Activated naive CD8-positive, alpha-beta T cell treated with anti-CD3 and anti-CD28 coated beads, Interleukin-2, amount 50 U/mL, for 24 hours (primary cell): ENCODE data around the gene HIPK2.

ENCODE experiments used
- ATAC-seq: fragments of 150-1000 bp; cut with Tn5 transposase; one replicate; pipeline ENCODE4 v1.10.0; 2021
- DNase-seq: peaks from one replicate; pipeline ENCODE4 v3.0.0; 2021
- H3K27ac Mint-ChIP-seq: one replicate; pipeline ENCODE4 v1.8.0; 2021; ENCODE audit warnings: mild to moderate bottlenecking, mixed read lengths
- H3K27me3 Mint-ChIP-seq: one replicate; pipeline ENCODE4 v1.8.0; 2021; ENCODE audit warnings: mixed read lengths
- H3K36me3 Mint-ChIP-seq: one replicate; pipeline ENCODE4 v1.8.0; 2021; ENCODE audit warnings: low read depth, mixed read lengths
- H3K4me1 Mint-ChIP-seq: one replicate; pipeline ENCODE4 v1.8.0; 2021; ENCODE audit warnings: mixed read lengths
- H3K4me3 Mint-ChIP-seq: one replicate; pipeline ENCODE4 v1.8.0; 2021; ENCODE audit warnings: mild to moderate bottlenecking, moderate library complexity, mixed read lengths
- H3K9me3 Mint-ChIP-seq: one replicate; pipeline ENCODE4 v1.8.0; 2021; ENCODE audit warnings: mixed read lengths

Gene HIPK2

GRCh38 chr7:139651914-139652313 lies 125.9 kb downstream of the HIPK2 start:
- Mint-ChIP-seq H3K4me1 (peaks cover 32% of the 10 kb centered on the region), H3K36me3 (peaks cover 4% of the 10 kb centered on the region), H3K9me3 (no peaks in the 10 kb centered on the region), H3K4me3 (no peak overlapping the region), H3K27me3 (no peaks in the 10 kb centered on the region), H3K27ac (no peak overlapping the region)
- no peak for DNase-seq
- no peak for ATAC-seq

GRCh38 chr7:139651308-139651707 lies 126.5 kb downstream of the HIPK2 start:
- DNase-seq (no peak), ATAC-seq (no peak)
- H3K27ac Mint-ChIP-seq: no peak overlapping the region
- no peaks in the 10 kb centered on the region for H3K27me3 Mint-ChIP-seq
- peaks cover 37% of the 10 kb centered on the region for H3K4me1 Mint-ChIP-seq
- no peak overlapping the region for H3K4me3 Mint-ChIP-seq
- H3K9me3 Mint-ChIP-seq: no peaks in the 10 kb centered on the region
- H3K36me3 Mint-ChIP-seq: peaks cover 2% of the 10 kb centered on the region

- H3K9me3 Mint-ChIP-seq: no peaks in the 10 kb centered on the region
- no peak overlapping the region for H3K4me3 Mint-ChIP-seq
- no peaks in the 10 kb centered on the region for H3K36me3 Mint-ChIP-seq
- DNase-seq (no peak), ATAC-seq (no peak)
- H3K27me3 Mint-ChIP-seq: no peaks in the 10 kb centered on the region
- H3K27ac Mint-ChIP-seq: no peak overlapping the region
- H3K4me1 Mint-ChIP-seq: peaks cover 43% of the 10 kb centered on the region
These were observed 127.2 kb downstream of the HIPK2 start for GRCh38 chr7:139650429-139651100.

DNA sequence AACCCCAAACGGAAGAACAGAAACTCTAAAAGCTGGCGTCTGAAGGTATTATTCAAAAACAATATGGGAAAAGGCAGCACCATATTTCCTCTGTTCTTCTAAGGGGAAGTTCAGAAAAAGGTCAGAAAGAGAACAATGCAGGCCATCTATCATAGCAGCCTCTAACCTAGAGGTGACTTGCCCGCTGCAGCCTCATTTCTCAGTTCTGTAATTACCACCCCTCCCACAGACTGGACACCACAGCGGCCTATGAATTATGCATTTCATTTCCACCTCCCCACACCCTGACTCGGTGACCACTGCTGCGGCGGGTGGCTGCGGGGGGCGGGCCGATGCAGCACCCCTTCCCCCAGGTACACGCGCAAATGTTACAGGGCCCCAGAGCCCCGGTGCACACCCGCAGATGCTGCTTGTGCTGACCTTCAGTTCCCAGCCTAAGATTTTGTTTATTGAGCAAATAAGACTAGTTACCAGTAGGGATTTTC lies 128.8 kb downstream of the HIPK2 start:
- peak; percentile 43 for DNase-seq
- Mint-ChIP-seq H3K4me1 (peaks cover 54% of the 10 kb centered on the region), H3K9me3 (no peaks in the 10 kb centered on the region), H3K27me3 (no peaks in the 10 kb centered on the region), H3K36me3 (no peaks in the 10 kb centered on the region), H3K27ac (peak overlapping the region; percentile 70), H3K4me3 (peak overlapping the region; percentile 48)
- ATAC-seq: peak; percentile 57

GRCh38 chr7:139648391-139648861 lies 129.4 kb downstream of the HIPK2 start:
- Mint-ChIP-seq H3K9me3 (no peaks in the 10 kb centered on the region), H3K4me1 (peaks cover 59% of the 10 kb centered on the region), H3K4me3 (peak overlapping the region; percentile 48), H3K36me3 (no peaks in the 10 kb centered on the region), H3K27me3 (no peaks in the 10 kb centered on the region), H3K27ac (peak overlapping the region; percentile 53)
- ATAC-seq (no peak), DNase-seq (no peak)

DNA sequence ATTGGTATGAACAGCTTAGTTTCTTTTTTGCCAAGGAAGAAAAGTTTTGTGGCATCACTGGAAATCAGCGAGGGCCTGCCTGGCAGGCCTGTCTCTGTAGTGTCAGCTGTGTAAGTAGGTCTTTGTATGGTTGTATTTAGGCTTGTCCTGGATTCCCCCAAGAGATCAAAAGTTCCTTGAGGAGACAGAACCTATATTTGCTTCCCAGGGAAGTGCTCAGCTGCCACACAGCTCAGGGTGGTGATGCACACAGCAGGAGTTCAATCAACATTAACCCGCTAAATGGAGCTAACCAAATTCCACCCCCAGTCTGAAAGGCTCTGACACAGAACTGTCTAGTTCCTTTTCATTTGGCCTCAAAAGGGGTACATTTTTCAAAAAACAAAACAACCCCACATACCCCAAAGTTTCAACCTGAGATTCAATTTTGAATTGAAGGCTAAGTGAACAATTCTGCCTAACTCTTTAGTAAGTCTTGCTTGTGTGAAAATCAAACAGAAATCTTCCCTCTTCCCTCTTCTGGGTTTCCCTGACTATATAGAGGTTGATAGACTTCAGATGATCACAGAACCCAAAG lies 129.9 kb downstream of the HIPK2 start:
- H3K27ac Mint-ChIP-seq: peak overlapping the region; percentile 53

GRCh38 chr7:139647085-139647484 lies 130.7 kb downstream of the HIPK2 start:
- peaks cover 61% of the 10 kb centered on the region for H3K4me1 Mint-ChIP-seq
- no peak overlapping the region for H3K27ac Mint-ChIP-seq
- H3K36me3 Mint-ChIP-seq: no peaks in the 10 kb centered on the region

More for the DNA sequence above, 129.9 kb downstream of the HIPK2 start:
- Mint-ChIP-seq H3K36me3 (no peaks in the 10 kb centered on the region), H3K4me3 (peak overlapping the region; percentile 48), H3K27me3 (no peaks in the 10 kb centered on the region), H3K9me3 (no peaks in the 10 kb centered on the region), H3K4me1 (peaks cover 60% of the 10 kb centered on the region)
- ATAC-seq (no peak), DNase-seq (no peak)

DNA sequence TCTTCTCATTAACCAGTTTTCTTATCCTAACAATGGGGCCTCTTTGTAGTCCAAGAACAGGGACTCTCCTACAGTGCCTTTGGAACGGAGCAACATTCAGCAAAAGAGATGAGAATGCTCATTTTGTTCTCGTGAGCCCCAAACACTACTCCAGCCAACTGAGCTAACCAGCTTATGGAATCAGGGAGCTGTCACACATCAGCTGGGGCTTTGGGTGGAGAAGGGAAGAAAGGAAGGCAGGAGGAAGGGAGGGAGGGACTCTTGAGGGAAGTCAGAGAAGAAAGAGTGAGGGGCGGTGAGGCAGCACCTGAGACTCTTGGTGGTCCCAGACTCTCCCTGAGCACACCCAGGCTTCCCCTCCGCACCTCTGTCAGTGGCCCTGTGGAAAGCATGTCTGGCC lies 131.2 kb downstream of the HIPK2 start:
- Mint-ChIP-seq H3K27ac (no peak overlapping the region), H3K4me1 (peaks cover 62% of the 10 kb centered on the region), H3K4me3 (no peak overlapping the region), H3K27me3 (no peaks in the 10 kb centered on the region), H3K9me3 (no peaks in the 10 kb centered on the region), H3K36me3 (no peaks in the 10 kb centered on the region)
- DNase-seq: no peak
- ATAC-seq: no peak

More at GRCh38 chr7:139647085-139647484, 130.7 kb downstream of the HIPK2 start:
- Mint-ChIP-seq H3K9me3 (no peaks in the 10 kb centered on the region), H3K27me3 (no peaks in the 10 kb centered on the region), H3K4me3 (no peak overlapping the region)
- ATAC-seq (peak; percentile 62), DNase-seq (no peak)

DNA sequence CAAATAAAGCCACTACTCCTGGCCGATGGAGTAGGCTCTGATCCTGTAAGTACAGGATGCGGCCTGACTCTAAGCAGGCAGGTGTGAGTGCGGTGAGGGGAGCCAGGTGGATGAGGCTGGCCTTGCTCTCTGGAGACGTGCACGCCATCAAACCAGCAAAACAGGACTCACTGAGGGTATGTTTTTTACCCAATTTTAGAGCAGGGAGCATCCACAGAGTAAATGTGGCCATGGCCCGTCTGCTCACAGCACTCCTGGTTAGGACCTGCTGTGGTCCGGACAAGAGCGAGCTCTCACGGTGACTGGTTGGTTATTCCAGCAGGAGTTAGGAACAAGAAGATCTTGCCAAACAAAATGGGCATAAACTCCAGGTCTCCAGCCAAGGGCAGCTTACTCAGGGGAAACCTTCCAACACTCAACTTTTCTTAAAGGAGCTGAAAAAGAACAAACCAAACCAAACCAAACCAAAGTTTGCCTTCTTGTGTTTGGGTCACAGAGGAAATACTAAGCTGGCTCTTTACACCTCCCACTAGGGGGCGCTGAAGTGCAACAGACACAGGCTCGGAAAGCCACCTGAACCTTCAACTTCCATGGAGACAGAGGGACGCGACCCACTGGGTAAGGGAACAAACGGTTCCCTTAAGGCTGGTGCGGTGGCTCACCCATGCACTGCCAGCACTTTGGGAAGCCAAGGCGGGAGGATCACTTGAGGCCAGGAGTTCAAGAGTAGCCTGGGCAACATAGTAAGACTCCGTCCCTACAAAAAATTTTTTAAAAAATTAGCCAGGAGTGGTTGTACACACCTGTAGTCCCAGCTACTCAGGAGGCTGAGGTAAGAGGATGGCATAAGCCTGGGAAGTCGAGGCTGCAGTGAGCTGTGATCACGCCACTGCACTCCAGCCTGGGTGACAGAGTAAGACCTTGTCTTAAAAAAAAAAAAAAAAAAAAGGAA lies 131.9 kb downstream of the HIPK2 start:
- no peaks in the 10 kb centered on the region for H3K36me3 Mint-ChIP-seq
- H3K4me1 Mint-ChIP-seq: peaks cover 62% of the 10 kb centered on the region
- H3K27me3 Mint-ChIP-seq: no peaks in the 10 kb centered on the region
- H3K9me3 Mint-ChIP-seq: no peaks in the 10 kb centered on the region
- H3K4me3 Mint-ChIP-seq: no peak overlapping the region
- ATAC-seq: no peak
- DNase-seq: peak; percentile 89
- H3K27ac Mint-ChIP-seq: no peak overlapping the region

DNA sequence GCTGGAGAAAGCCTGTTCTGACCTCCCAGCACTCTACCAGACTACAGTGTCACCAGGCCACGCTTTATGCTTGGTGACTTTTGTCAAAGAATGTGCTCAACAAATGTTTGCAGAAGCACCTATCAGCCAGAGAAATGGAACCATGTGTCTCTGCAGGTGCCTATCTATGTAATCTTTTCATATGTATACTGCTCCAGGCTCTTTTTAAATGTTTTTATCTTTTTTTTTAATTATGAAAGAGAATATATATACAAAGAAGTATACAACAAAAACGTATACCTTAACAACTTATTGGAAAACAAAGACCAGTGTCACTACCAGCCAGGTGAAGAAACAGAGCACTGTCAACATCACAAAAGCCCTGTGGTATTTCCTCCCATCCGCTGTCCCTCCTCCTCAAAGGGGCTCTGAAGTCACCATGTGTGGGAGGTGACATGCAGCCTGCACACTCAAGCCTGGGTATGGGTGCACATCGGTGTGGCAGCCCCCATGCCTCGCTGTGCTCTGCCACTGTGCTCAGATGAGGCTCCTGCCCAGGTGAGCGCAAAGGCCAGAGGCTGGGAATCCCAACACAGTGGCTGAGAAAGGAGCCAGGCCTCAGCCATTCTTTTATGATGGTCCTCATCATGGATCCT lies 133.7 kb downstream of the HIPK2 start:
- peaks cover 51% of the 10 kb centered on the region for H3K4me1 Mint-ChIP-seq
- peak; percentile 39 for ATAC-seq
- no peak overlapping the region for H3K4me3 Mint-ChIP-seq
- no peaks in the 10 kb centered on the region for H3K27me3 Mint-ChIP-seq
- peak; percentile 27 for DNase-seq
- H3K27ac Mint-ChIP-seq: no peak overlapping the region
- H3K36me3 Mint-ChIP-seq: no peaks in the 10 kb centered on the region
- H3K9me3 Mint-ChIP-seq: no peaks in the 10 kb centered on the region

GRCh38 chr7:139642283-139642682 lies 135.5 kb downstream of the HIPK2 start:
- no peak overlapping the region for H3K4me3 Mint-ChIP-seq
- no peaks in the 10 kb centered on the region for H3K27me3 Mint-ChIP-seq
- DNase-seq: no peak
- peaks cover 35% of the 10 kb centered on the region for H3K4me1 Mint-ChIP-seq
- H3K36me3 Mint-ChIP-seq: no peaks in the 10 kb centered on the region
- no peak overlapping the region for H3K27ac Mint-ChIP-seq
- no peaks in the 10 kb centered on the region for H3K9me3 Mint-ChIP-seq
- ATAC-seq: no peak

DNA sequence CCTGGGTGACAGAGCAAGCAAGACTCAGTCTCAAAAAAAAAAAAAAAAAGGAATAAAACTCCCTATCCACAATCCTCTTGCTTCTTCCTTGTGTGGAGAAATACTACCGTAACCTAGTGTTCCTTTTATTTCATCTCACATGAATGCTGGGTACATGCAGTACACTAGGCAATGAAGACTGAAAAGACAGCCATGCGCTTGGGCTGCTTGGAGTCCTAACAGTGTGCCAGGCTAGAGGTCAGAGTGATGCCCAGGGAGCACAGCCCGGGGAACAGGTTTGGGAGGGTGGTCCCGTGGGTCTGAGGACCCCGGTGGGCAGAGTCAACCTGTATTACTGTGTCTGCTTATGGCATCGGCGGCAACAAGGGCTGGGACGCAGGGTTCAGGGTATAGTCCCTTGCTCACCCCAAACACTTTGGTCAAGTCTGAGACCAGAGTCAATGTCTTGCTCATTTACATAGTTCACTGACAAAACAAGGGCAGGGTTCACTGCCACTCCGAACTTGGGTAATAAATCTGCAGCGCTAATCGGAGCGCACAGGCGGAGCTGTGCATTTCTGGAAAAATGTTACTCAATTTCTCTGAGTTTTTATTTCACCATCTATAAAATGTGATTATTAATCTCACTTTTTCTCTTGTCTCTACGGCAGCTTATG lies 136.3 kb downstream of the HIPK2 start:
- Mint-ChIP-seq H3K9me3 (no peaks in the 10 kb centered on the region), H3K4me3 (no peak overlapping the region), H3K4me1 (peaks cover 36% of the 10 kb centered on the region), H3K27me3 (no peaks in the 10 kb centered on the region), H3K27ac (no peak overlapping the region), H3K36me3 (no peaks in the 10 kb centered on the region)
- no peak for DNase-seq
- no peak for ATAC-seq

DNA sequence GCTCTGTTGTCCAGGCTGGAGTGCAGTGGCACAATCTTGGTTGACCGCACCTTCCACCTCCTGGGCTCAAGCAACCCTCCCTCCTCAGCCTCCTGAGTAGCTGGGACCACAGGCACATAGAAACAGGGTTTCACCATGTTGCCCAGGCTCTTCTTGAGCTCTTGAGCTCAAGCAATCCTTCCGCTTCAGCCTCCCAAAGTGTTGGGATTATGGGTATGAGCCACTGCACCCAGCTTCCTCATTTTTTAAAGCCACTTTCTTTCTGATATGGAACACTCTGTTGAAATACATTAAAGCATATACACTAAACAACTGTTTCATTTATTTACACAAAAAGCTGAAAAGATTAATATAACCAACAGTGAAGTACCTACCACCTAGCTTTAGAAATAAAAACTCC lies 137.1 kb downstream of the HIPK2 start:
- ATAC-seq: no peak
- Mint-ChIP-seq H3K27ac (no peak overlapping the region), H3K9me3 (no peaks in the 10 kb centered on the region), H3K36me3 (peaks cover 4% of the 10 kb centered on the region), H3K4me3 (no peak overlapping the region), H3K4me1 (peaks cover 37% of the 10 kb centered on the region), H3K27me3 (no peaks in the 10 kb centered on the region)
- no peak for DNase-seq

DNA sequence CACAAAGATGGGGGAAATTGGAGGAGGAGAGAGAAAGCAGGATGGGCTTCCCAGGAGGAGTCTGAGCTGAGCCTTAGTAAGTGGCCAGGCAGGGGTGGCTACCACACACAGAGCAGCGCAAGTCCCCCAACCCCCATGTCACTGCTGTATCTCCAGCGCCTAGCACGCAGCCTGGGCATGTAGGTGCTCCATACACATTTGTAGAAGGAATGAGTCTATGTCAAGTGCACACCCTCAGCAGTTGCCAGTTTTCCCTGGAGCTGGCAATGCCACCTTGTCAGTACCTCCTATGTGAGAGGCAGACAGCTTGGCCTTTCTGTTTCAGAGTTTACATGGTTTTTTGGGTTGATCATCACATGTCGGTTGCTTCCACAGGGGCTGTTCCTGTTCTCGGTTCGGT lies 138.2 kb downstream of the HIPK2 start:
- Mint-ChIP-seq H3K9me3 (no peaks in the 10 kb centered on the region), H3K4me3 (no peak overlapping the region), H3K4me1 (peaks cover 38% of the 10 kb centered on the region), H3K27me3 (no peaks in the 10 kb centered on the region), H3K27ac (no peak overlapping the region), H3K36me3 (peaks cover 10% of the 10 kb centered on the region)
- ATAC-seq (no peak), DNase-seq (no peak)
